PFSK-1 (cell line): ENCODE results near the gene KMT5C.

ENCODE experiments used
- FOXP2 ChIP-seq: optimal IDR thresholded peaks from 2 replicates; pipeline ENCODE3; 2011; ENCODE audit warnings: borderline replicate concordance, control low read depth, inconsistent platforms; ENCODE audit not compliant: insufficient read depth; ENCODE audit errors: extremely low read length, extremely low read depth
- POLR2AphosphoS5 ChIP-seq: IDR thresholded peaks from 2 replicates; pipeline ENCODE4 v1.6.1; 2012; ENCODE audit warnings: low read depth, mild to moderate bottlenecking, control low read depth, low read length, moderate library complexity
- REST ChIP-seq, 2 experiments: IDR thresholded peaks; 2 replicates each; pipeline versions ENCODE4 v1.6.1 to v1.8.0; 2011 to 2012; ENCODE audit warnings: low read depth in 2 of 2, low read length in 2 of 2, control low read depth in 1 of 2, inconsistent platforms in 1 of 2, mild to moderate bottlenecking in 1 of 2, moderate library complexity in 1 of 2; ENCODE audit not compliant: insufficient read depth in 1 of 2
- SIN3A ChIP-seq: IDR thresholded peaks from 2 replicates; pipeline ENCODE4 v1.6.1; 2012; ENCODE audit warnings: mild to moderate bottlenecking, low read length, moderate library complexity, borderline replicate concordance; ENCODE audit not compliant: insufficient read depth
- TAF1 ChIP-seq: IDR thresholded peaks from 2 replicates; pipeline ENCODE4 v1.6.1; 2012; ENCODE audit warnings: low read length, control low read depth, borderline replicate concordance; ENCODE audit not compliant: insufficient read depth

GRCh38 chr19:55322204-55322885, 17.3 kb upstream of the KMT5C start:
- no peak for TF ChIP-seq POLR2AphosphoS5
- TF ChIP-seq SIN3A, result no peak
- no peak for TF ChIP-seq REST (IDR thresholded peaks at IDR 0.05; ENCODE audit: insufficient read depth in 1 of 2, low read depth in 2 of 2, low read length in 2 of 2)
- TF ChIP-seq TAF1, result no peak
- TF ChIP-seq FOXP2, result no peak
